ENCODE results near the gene CXCL5. TPM values are rescaled to one million over a fixed set of nuclear protein-coding genes. Genes with fewer than 3 reads are reported as not detected.
A peak's percentile ranks its signal among the peaks of the same experiment; 100 is the strongest.

Gene CXCL5
- total RNA-seq, 4 donors from 2014 or later, result 0.22 TPM; not detected in 3

- H3K27me3 ChIP-seq, result no peaks in the 10 kb centered on the region
- peak overlapping the region in 2 of 4 donors; percentile 59 to 76 for H3K4me3 ChIP-seq
- no peak overlapping the region for H3K27ac ChIP-seq
- H3K36me3 ChIP-seq, result no peaks in the 10 kb centered on the region
- DNase-seq (ENCODE audit: low spot score in 2 of 2), result no peak
- no peaks in the 10 kb centered on the region for H3K9me3 ChIP-seq
- WGBS, 2 donors, result 57% methylated on average over 4 of the region's 4 CpGs
- no peak for TF ChIP-seq CTCF (IDR thresholded peaks at IDR 0.05)
- H3K4me1 ChIP-seq, result peaks cover 0 to 9% (median 3%) of the 10 kb centered on the region in 4 donors
Measured at GRCh38 chr4:74037076-74037955, 38.8 kb upstream of the CXCL5 start.

- no peaks in the 10 kb centered on the region for H3K27me3 ChIP-seq
- no peaks in the 10 kb centered on the region for H3K36me3 ChIP-seq
- DNase-seq (ENCODE audit: low spot score in 2 of 2), result no peak
- H3K4me1 ChIP-seq, result peaks cover 0 to 9% (median 0%) of the 10 kb centered on the region in 4 donors
- no peak overlapping the region for H3K4me3 ChIP-seq
- TF ChIP-seq POLR2A (IDR thresholded peaks at IDR 0.05), result no peak
- TF ChIP-seq EP300 (IDR thresholded peaks at IDR 0.05), result no peak
- TF ChIP-seq CTCF (IDR thresholded peaks at IDR 0.05), result no peak
- H3K27ac ChIP-seq, result no peak overlapping the region
- H3K9me3 ChIP-seq, result no peaks in the 10 kb centered on the region
Measured at GRCh38 chr4:74033739-74034138, 35.3 kb upstream of the CXCL5 start.

GRCh38 chr4:74032064-74032463 is 33.6 kb upstream of the CXCL5 start:
- H3K36me3 ChIP-seq, result no peaks in the 10 kb centered on the region
- H3K27me3 ChIP-seq, result no peaks in the 10 kb centered on the region
- H3K9me3 ChIP-seq, result no peaks in the 10 kb centered on the region
- H3K4me3 ChIP-seq, result no peak overlapping the region
- no peak overlapping the region for H3K27ac ChIP-seq
- no peak for DNase-seq (ENCODE audit: low spot score in 2 of 2)
- TF ChIP-seq CTCF (IDR thresholded peaks at IDR 0.05) (no peak), EP300 (IDR thresholded peaks at IDR 0.05) (no peak), POLR2A (IDR thresholded peaks at IDR 0.05) (no peak)
- no peaks in the 10 kb centered on the region for H3K4me1 ChIP-seq

- no peak overlapping the region for H3K4me3 ChIP-seq
- no peaks in the 10 kb centered on the region for H3K36me3 ChIP-seq
- H3K9me3 ChIP-seq, result no peaks in the 10 kb centered on the region
- H3K27ac ChIP-seq, result no peak overlapping the region
- TF ChIP-seq POLR2A (IDR thresholded peaks at IDR 0.05), result no peak
- no peak for TF ChIP-seq CTCF (IDR thresholded peaks at IDR 0.05)
- no peak for TF ChIP-seq EP300 (IDR thresholded peaks at IDR 0.05)
- no peaks in the 10 kb centered on the region for H3K4me1 ChIP-seq
- no peak for DNase-seq (ENCODE audit: low spot score in 2 of 2)
- no peaks in the 10 kb centered on the region for H3K27me3 ChIP-seq
Measured at GRCh38 chr4:74031576-74031975, 33.1 kb upstream of the CXCL5 start.

- DNase-seq (ENCODE audit: low spot score in 2 of 2), result no peak
- H3K4me3 ChIP-seq, result no peak overlapping the region
- TF ChIP-seq POLR2A (IDR thresholded peaks at IDR 0.05) (no peak), EP300 (IDR thresholded peaks at IDR 0.05) (no peak), CTCF (IDR thresholded peaks at IDR 0.05) (no peak)
- peaks cover 0 to 9% (median 0%) of the 10 kb centered on the region in 4 donors for H3K9me3 ChIP-seq
- no peaks in the 10 kb centered on the region for H3K27me3 ChIP-seq
- no peaks in the 10 kb centered on the region for H3K36me3 ChIP-seq
- no peaks in the 10 kb centered on the region for H3K4me1 ChIP-seq
- no peak overlapping the region for H3K27ac ChIP-seq
Measured at GRCh38 chr4:74030285-74030684, 31.8 kb upstream of the CXCL5 start.

Measured in tibial nerve (tissue), 4 donors.